Germinal center (tissue), 1 donor: ENCODE measurements around the gene MINPP1.
A peak's percentile ranks its signal among the peaks of the same experiment; 100 is the strongest.
"Not testable (repeated sequence)": the region's sequence is repeated elsewhere in the genome, so short reads cannot be mapped to it uniquely, and the experiment has no call there.

ENCODE experiments used
- DNase-seq: peaks from one replicate; pipeline ENCODE4 v3.0.0; 2012; ENCODE audit warnings: mixed read lengths, low spot score

MINPP1 gene, protein sequence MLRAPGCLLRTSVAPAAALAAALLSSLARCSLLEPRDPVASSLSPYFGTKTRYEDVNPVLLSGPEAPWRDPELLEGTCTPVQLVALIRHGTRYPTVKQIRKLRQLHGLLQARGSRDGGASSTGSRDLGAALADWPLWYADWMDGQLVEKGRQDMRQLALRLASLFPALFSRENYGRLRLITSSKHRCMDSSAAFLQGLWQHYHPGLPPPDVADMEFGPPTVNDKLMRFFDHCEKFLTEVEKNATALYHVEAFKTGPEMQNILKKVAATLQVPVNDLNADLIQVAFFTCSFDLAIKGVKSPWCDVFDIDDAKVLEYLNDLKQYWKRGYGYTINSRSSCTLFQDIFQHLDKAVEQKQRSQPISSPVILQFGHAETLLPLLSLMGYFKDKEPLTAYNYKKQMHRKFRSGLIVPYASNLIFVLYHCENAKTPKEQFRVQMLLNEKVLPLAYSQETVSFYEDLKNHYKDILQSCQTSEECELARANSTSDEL

DNA sequence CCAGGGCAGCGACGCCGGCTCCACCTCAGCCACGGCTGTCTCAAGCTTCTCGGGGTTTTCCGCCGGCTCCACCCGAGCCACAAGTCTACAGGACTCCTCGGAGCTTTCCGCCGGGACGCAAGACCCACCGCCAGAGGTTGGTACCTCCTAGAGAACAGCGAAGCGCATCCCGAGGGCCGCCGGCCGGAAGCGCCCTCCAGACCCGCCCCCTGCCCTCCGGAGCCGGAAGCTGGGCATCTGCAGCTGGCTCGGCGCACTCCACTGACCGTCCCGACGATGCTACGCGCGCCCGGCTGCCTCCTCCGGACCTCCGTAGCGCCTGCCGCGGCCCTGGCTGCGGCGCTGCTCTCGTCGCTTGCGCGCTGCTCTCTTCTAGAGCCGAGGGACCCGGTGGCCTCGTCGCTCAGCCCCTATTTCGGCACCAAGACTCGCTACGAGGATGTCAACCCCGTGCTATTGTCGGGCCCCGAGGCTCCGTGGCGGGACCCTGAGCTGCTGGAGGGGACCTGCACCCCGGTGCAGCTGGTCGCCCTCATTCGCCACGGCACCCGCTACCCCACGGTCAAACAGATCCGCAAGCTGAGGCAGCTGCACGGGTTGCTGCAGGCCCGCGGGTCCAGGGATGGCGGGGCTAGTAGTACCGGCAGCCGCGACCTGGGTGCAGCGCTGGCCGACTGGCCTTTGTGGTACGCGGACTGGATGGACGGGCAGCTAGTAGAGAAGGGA lies at the start of gene MINPP1:
Gene MINPP1, plus strand, starts transcription at position 254 of the 726 bp plus-strand sequence. Its CDS starts 23 bp downstream, at position 277.
- DNase-seq, result peak; percentile 82

DNA sequence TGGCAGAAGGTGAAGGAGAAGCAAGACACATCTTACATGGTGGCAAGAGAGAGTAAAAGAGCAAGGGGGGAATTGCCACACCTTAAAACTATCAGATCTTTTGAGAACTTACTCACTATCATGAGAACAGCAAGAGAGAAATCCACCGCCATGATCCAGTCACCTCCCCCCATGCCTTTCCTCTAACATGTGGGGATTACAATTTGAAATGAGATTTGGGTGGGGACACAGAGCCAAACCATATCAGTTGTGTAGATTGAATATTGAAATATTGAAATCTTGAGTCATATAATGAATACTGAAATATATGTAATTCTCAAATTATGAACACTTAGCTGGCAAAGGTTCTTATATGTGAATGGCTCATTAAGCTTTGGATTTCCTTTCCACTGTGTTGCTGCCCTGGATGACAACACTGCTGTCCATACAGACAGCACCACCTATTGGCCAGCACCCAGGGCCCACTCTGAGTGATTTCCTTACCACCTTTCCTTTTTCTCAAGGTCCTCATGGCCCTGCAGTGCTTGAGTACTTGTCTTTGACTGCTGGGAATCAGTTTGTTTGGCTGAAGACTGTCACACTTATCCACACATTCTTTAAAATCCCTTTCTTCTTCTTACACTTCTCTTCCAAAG lies 48.0 kb upstream of the MINPP1 start:
- not testable (repeated sequence) for DNase-seq

DNA sequence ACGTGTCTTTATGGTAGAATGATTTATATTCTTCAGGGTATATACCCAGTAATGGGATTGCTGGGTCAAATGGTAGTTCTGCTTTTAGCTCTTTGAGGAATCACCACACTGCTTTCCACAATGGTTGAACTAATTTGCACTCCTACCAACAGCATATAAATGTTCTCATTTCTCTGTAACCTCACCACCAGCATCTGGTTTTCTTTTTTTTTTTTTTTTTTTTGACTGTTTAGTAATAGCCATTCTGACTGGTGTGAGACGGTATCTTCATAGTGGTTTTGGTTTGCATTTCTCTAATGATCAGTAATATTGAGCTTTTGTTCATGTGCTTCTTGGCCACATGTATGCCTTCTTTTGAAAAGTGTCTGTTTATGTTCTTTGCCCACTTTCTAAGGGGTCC lies 42.9 kb upstream of the MINPP1 start:
- not testable (repeated sequence) for DNase-seq

DNA sequence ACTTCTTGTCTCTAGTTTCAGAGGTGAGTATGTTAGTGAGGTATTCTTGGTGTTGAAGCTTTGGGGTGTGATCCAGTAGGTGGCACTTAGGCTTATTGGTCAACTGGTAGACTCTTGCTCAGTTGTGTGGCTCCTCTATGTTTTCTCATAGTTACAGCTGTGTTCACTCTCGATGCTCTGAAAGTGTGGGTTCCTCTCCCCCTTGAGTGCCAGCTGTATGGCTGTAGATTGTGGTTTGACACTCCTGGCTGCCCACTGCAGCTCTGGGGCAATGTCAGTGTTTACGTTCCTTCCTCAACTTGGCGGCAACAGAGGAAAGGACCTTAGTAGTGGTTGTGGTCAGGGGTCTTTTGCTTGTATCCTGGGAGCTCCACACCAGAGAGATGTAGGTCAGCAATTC lies 37.8 kb upstream of the MINPP1 start:
- DNase-seq, result not testable (repeated sequence)

DNA sequence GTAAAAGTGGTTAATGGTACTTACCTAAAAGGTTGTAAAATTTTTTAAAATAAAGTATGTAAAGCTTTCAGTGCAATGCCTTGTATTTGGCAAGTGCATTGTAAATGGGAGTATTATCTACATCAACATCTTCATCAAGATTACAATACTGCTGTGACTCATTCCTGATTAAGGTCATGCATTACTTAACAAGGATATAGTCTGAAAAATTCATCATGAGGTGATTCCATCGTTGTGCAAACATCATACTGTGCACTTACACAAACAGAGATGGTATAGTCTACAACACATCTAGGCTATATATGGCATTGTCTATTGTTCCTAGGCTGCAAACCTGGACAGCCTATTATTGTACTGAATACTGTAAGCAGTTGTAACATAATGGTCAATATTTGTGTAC lies 16.0 kb upstream of the MINPP1 start:
- DNase-seq, result not testable (repeated sequence)

DNA sequence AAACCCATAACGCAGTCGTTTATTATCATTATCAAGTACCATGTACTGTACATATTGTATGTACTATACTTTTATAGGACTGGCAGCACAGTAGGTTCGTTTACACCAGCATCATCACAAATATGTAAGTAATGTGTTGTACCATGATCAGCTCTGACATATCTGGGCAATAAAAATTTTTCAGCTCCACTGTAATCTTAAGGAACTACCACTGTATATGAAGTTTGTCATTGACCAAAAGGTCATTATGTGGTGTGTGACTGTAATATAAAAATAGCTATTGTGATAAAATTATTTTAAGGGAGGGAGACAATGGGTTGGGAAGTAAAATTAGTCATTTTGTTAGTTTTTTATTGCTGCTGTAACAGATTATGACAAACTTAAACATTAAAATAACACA lies 14.4 kb upstream of the MINPP1 start:
- not testable (repeated sequence) for DNase-seq

DNA sequence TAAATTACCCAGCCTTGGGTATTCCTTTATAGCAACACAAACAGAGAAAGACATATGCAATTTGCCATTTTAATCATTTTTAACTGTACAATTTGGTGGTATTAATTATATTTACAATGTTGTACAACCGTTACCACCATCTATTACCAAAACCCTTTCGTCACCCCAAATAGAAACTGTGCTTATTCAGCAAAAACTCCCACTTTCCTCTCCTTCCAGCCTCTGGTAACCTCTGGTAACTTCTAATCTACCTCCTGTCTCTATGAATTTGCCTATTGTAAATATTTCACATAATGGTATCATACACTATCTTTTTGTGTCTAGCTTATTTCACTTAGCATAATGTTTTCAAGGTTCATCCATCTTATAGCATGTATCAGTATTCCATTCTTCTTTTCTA lies 12.2 kb upstream of the MINPP1 start:
- DNase-seq, result not testable (repeated sequence)

DNA sequence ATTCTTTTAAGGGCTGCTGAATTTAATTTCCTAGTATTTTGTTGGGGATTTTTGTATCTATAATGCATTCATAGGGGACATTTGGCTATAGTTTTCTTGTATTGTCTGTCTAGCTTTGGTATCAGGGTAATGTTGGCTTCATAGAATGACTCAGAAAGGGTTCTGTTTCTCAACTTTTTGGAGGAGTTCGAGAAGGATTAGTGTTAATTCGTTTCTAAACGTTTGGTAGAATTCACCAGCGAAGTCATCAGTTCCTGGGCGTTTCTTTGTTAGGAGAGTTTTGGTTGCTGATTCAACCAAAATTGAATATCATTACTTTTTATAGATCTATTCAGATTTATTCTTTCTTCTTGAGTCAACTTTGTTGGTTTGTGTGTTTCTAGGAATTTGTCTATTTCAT lies 9.2 kb upstream of the MINPP1 start:
- not testable (repeated sequence) for DNase-seq

DNA sequence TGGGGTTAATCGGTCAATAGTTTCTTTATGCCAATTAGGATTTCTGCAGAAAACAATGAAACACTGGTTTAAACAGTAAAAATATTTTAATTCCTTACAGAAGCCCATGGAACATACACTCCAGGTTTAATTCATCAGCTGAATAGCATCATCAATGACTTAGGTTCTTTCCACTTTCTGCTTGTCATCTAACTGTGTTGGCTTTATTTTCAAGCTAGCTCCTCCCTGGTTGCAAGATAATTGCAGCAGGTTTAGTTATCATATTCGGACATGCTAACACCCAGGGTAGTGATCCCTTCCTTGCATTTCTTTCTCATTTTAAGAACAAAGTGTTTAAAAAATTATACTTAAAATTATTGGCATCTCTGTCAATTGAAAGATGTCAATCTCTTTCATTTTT lies 7.3 kb upstream of the MINPP1 start:
- DNase-seq, result not testable (repeated sequence)

DNA sequence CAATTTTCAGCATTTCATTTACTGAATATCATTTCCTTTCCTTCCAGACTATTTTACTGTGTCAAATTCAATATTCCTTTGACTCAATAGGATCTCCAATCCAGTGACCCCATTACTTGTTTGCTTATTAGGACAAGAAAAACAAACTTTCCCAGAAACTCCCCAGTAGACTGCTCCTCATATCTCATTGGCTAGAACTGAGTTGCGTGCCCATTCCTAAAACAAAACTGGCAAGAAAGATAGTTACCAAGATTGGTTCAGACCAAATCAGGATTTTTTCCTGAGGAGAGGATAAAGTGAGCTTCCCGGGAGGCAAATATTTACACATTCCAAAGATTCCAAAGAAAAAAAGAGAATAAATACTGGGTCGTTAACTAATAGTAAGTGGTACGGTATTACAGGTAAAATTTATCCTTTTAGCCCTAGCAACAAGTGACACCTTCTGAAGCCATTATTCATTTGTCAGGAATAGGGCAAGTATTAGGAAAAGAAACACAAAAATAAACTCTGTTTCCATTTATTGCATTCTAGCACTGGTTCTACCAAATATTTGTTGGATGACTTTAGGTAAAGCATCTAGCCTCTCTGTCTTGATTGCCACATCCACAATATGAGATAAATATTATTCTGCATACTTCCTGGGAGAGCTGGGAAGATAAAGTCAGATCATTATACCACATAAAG lies 6.4 kb upstream of the MINPP1 start:
- DNase-seq, result not testable (repeated sequence)

DNA sequence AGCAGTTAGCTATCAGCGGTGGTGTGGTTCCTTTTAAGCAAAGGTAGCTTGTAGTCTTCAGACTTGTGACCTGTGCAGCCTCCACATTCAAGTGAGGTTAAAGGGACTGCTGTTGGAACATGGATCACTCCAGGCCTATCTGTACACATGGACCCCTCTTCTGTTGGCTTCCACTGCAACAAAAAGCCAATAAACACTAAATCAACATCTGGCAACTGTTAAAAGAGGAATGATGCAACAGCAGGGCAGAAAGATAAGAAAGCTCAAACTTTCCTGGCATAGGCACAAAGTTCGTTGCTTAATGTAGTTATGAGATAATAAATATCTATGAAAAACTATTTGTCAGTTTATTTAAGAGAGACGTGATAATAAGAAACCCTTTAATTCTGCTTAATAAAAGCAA lies 4.0 kb upstream of the MINPP1 start:
- no peak for DNase-seq

DNA sequence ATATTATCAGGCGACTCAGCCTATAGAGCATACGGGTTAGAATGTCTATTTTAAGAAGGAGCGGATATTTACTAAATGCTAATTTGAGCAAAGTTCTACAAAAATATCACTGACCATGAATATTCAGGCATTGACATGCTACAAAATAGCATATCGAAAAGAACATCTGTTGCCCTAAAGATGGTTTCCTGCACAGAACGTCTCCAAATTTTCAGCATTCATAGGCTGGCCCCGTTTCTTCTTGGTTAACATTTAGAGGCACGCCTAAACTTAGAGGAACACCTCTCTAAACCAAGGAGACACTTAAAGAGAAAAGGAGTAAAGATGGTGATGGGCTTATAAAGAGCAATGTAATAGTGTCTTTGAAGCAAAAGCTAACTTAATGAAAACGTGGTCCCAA lies 1.3 kb upstream of the MINPP1 start:
- DNase-seq, result no peak

DNA sequence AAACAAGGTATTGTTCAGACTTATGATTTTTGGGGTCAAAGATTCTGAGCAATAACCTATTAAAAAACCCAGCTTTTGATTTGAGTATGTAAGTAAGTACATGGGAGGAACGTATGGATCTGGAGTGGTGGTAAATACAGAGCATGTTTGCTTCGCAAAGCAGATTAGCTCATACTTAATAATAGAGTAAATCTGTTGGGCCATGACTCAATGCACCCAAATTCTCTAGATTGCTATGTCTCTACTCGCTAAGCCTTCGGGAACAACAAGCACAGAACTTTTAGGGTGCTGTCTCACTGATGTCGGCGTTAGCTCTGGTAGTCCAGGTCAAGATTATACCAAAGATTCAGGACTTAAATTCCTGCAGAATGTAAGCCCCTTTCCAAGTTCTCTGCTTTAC lies 807 bp upstream of the MINPP1 start:
- no peak for DNase-seq

DNA sequence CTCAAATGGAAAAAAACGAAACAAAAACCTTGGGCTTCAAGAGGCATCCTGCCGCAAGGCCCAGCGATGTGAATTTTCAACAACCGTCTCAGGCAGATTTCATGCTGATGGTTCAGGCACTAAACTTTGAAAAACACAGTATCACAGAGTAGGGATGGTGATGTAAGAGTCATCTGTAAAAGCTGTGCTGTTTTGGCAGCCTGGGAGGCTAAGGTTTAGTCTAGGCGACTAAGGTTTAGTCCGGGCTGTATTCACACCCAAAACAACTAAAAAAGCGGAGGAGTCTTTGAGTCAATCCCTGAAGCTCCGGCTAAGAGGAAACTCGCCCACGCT lies 420 bp upstream of the MINPP1 start:
- DNase-seq, result no peak

DNA sequence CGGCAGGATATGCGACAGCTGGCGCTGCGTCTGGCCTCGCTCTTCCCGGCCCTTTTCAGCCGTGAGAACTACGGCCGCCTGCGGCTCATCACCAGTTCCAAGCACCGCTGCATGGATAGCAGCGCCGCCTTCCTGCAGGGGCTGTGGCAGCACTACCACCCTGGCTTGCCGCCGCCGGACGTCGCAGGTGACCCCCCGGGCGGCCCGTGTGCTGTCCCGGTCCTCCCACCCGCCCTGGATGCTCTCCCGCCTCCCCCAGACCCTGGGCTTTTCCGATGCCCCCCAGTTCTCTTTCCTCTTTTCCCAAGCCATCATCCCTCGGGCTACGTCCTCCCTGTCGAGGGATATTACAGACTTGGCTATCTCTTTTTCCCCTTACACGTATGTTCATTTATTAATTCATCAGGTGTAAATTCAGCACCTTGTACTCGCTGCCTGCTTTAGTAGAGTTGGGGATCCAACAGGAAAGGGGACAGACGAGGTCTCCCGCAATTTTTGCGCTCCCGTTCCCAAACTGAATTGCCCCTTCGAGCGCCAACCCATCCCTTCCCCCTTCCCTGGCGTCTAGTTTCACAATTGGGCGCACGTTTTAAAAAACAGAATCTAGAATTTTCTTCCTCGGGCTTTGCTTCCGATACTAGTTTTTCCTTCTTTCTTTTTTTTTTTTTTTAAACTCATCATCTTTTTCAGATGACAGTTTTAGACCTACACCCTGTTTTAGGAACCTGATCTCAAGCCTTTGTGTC lies 846 bp downstream of the MINPP1 start:
- peak; percentile 60 for DNase-seq

DNA sequence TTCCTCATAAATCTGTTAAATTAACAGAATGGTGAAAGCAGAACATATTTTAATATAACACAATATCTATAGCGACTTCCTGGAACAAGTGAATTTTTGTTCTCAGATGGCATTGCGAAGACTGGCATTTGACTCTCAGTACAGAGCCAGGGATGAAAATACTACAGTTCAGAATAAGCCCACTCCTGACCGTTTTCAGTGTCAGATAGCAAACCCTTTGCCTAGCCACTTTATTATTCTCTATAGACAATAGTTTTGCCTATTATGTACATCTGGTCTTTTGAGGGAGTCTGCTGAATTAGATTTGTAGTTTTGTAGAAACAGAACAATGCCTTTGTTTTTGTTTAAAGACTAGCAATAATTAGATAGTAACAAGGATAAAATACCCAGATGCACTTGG lies 2.3 kb downstream of the MINPP1 start:
- DNase-seq, result no peak

DNA sequence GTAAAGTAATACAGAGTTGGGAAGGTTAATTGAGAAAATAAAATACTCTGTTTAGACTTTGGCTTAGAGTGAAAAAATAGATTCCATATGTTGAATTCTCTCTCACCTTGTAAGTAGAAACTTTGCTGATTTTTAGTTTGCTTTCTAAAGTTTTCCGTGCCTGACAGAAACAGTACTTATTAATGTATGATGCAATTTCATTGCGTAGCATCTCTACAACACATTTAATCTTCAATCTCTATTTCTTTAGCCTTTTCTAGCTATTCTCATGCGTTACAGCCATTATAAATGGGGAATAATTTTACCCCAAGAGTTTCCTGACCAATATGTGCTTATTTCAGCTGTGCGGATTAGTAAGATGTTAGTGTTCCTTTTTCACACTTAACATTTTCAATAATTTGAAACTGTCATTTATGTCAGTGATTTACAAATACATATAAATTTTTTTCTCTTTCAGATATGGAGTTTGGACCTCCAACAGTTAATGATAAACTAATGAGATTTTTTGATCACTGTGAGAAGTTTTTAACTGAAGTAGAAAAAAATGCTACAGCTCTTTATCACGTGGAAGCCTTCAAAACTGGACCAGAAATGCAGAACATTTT lies 3.3 kb downstream of the MINPP1 start:
- DNase-seq, result no peak

DNA sequence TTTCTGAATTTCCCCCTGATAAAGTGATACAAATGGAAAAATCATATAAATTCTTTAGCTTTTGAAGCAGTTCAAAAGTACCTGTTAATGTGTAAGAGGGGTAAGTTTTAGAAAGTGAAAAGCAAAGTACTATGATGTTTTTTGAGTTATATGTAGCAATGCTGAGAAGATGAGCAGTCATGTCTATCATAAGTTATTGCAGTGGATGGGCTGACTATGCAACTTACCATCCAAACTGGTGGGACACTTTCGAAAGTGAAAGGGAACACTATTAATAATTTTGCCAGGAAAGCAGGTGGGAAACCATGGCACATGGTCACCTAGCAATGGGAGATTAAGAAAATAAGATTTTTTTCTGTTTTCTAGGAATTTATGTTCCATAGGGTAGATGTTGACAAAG lies 4.1 kb downstream of the MINPP1 start:
- no peak for DNase-seq

DNA sequence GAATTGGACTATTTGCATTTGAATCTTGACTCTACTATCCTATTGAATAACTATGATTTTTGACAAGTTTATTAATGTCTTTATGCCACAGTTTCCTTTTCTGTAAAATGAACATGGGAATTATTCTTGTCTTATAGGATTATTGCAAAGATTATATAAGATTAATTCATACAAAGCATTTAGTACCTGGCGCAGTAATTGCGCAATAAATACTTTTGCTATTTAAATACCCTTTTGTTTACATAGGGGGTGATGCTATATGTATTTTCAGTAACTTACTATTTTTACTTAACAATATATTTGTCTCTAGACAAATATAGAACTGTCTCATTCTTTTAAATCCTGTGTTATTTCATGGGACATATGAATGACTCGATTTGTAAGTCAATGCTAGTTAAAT lies 5.3 kb downstream of the MINPP1 start:
- no peak for DNase-seq

DNA sequence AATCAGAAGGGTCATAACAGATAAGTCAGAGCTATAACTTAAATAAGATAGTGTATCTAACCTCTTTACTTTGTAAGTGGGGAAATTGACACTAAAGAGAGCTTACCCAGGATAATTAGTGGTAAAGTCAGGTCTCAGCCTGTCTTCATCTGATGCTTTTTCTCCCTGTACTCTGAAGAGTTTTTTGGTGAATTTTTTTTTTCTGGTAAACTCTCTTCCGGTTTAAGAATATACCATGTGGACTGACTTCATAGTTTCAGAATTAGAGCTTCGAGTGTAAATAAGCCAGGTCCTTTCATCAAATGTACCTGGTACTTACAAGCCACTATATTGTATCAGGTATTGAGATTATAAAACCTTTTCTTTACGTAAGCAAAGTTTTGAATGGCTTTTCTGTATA lies 6.8 kb downstream of the MINPP1 start:
- no peak for DNase-seq

DNA sequence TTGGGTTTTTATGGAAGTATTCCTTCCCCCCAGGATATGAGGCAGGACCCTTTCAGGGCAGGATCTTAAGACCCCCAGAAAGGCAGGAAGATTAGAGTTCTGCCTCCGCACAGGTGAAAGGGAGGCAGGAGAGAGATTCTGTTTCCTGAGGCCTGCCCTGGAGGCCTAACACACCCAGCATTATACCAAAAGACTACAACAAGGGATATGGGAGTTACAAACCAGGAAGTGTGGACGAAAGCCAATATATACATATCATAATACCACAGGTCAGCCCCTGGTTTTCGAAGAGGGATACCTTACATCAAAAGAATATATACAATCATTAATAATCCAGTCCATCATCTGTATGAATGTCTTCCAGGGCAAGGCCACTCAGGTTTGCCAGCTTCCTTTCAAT lies 14.2 kb downstream of the MINPP1 start:
- DNase-seq, result no peak
